Motor neuron (in vitro differentiated cells): Measurements from ENCODE around the gene DZIP1. TPM values are rescaled to one million over a fixed set of nuclear protein-coding genes. Genes with fewer than 3 reads are reported as not detected.
"Not testable (repeated sequence)": the region's sequence is repeated elsewhere in the genome, so short reads cannot be mapped to it uniquely, and the experiment has no call there.

Source experiments
- ATAC-seq, 8 experiments: fragments of 200-7000 bp; cut with Tn5 transposase; replicated peaks in 6 of 8; 2 replicates each; pipeline ENCODE4 v1.8.0; 2021; ENCODE audit warnings: mild to moderate bottlenecking in 8 of 8, moderate library complexity in 8 of 8
- H3K27ac ChIP-seq, 2 donors: fragments of 250-450 bp; sonication (Bioruptor Pico); 2 replicates each; pipeline ENCODE4 v1.9.0; 2021; ENCODE audit warnings: antibody characterized with exemption in 2 of 2, mild to moderate bottlenecking in 2 of 2, moderate library complexity in 1 of 2
- H3K4me1 ChIP-seq, 2 donors: fragments of 250-450 bp; sonication (Bioruptor Pico); replicated peaks in 1 of 2; 2 replicates each; pipeline ENCODE4 v1.6.1; 2021; ENCODE audit warnings: antibody characterized with exemption in 2 of 2, mild to moderate bottlenecking in 2 of 2, moderate library complexity in 1 of 2
- H3K4me3 ChIP-seq, 5 donors: fragments of 250-450 bp; sonication (Bioruptor Pico); 2 replicates each; pipeline ENCODE4 v1.9.0; 2021; ENCODE audit warnings: antibody characterized with exemption in 5 of 5, mild to moderate bottlenecking in 5 of 5, moderate library complexity in 4 of 5
- WGBS, 10 experiments: fragments of 450-650 bp; shearing (Covaris generic); methylation state at CpG; one replicate each; pipeline ENCODE4 v1.0.0; 2022; 5-methylcytosine and 5-hydroxymethylcytosine counted together
- in situ Hi-C, 9 experiments: fragments of 400-800 bp; cut with MboI; loops; one replicate each; pipeline ENCODE4 v1.15.0; 2021; ENCODE audit warnings: low sequenced_read_pairs in 9 of 9, low pct_unique_long_range_greater_than_20kb in 2 of 9; ENCODE audit not compliant: unreplicated experiment in 9 of 9
- total RNA-seq, 8 experiments: library from RNA; unstranded; fragments of 300-600 nt; gene quantifications; 2 replicates each; pipeline versions ENCODE4 v1.2.3 to v1.2.4, GENCODE V29; 2022

The DZIP1 gene
- total RNA-seq, 8 experiments from 2014 or later, result 21.5 to 61.3 (median 37.2) TPM

GRCh38 chr13:95579303-95579702 lies 65.2 kb downstream of the DZIP1 start:
- in situ Hi-C loops, result no loop called here
- WGBS, 10 experiments, result 80 to 100% (median 95%) methylated on average over 1 to 3 of the region's 3 CpGs
- Histone ChIP-seq H3K27ac (no peak overlapping the region), H3K4me1 (peaks cover 0 to 7% of the 10 kb centered on the region in 2 donors), H3K4me3 (no peak overlapping the region)
- no peak for ATAC-seq

- no peak for ATAC-seq
- 40 to 100% (median 92%) methylated on average over 1 to 4 of the region's 4 CpGs; no CpG with 5 or more reads in 1 of the 10 experiments for WGBS, 10 experiments
- in situ Hi-C loops, result loop anchor here in 1 of 9 experiments (25.0 kb wide), 1 partner anchor 264 kb away; no protein-coding TSS in a partner anchor
- Histone ChIP-seq H3K4me1 (peaks cover 7 to 9% of the 10 kb centered on the region in 2 donors), H3K4me3 (no peak overlapping the region), H3K27ac (no peak overlapping the region)
These were observed 71.3 kb downstream of the DZIP1 start for GRCh38 chr13:95573221-95573620.

GRCh38 chr13:95571941-95572340 lies 72.6 kb downstream of the DZIP1 start:
- Histone ChIP-seq H3K4me3 (no peak overlapping the region), H3K27ac (no peak overlapping the region), H3K4me1 (peaks cover 7 to 9% of the 10 kb centered on the region in 2 donors)
- no peak for ATAC-seq
- in situ Hi-C loops, result loop anchor here in 1 of 9 experiments (25.0 kb wide), 1 partner anchor 265 kb away; no protein-coding TSS in a partner anchor
- WGBS, 10 experiments, result 25 to 100% (median 80%) methylated on average over 1 to 6 of the region's 6 CpGs

GRCh38 chr13:95570016-95570415 lies 74.5 kb downstream of the DZIP1 start:
- Histone ChIP-seq H3K4me3 (no peak overlapping the region), H3K4me1 (peaks cover 0 to 9% of the 10 kb centered on the region in 2 donors), H3K27ac (no peak overlapping the region)
- 36 to 92% (median 79%) methylated on average over 1 to 5 of the region's 5 CpGs; no CpG with 5 or more reads in 1 of the 10 experiments for WGBS, 10 experiments
- peak in 1 of 8 experiments; percentile 44 for ATAC-seq
- in situ Hi-C loops, result loop anchor here in 1 of 9 experiments (25.0 kb wide), 1 partner anchor 267 kb away; no protein-coding TSS in a partner anchor

GRCh38 chr13:95568131-95568530 lies 76.4 kb downstream of the DZIP1 start:
- WGBS, 10 experiments, result 50 to 100% (median 88%) methylated on average over 1 to 2 of the region's 2 CpGs; no CpG with 5 or more reads in 1 of the 10 experiments
- in situ Hi-C loops, result loop anchor here in 1 of 9 experiments (25.0 kb wide), 1 partner anchor 269 kb away; no protein-coding TSS in a partner anchor
- Histone ChIP-seq H3K4me1 (peaks cover 0 to 9% of the 10 kb centered on the region in 2 donors), H3K27ac (no peak overlapping the region), H3K4me3 (no peak overlapping the region)
- no peak for ATAC-seq

GRCh38 chr13:95565758-95566157 lies 78.7 kb downstream of the DZIP1 start:
- not testable (repeated sequence) for H3K27ac ChIP-seq, H3K4me1 ChIP-seq, ATAC-seq, H3K4me3 ChIP-seq
- in situ Hi-C loops, result loop anchor here in 1 of 9 experiments (25.0 kb wide), 1 partner anchor 272 kb away; no protein-coding TSS in a partner anchor
- WGBS, 10 experiments, result 20 to 100% (median 93%) methylated on average over 1 of the region's 1 CpG; no CpG with 5 or more reads in 4 of the 10 experiments

- no peak for ATAC-seq
- no peak overlapping the region for H3K4me3 ChIP-seq
- 38 to 89% (median 61%) methylated on average over 1 to 5 of the region's 5 CpGs for WGBS, 10 experiments
- in situ Hi-C loops, result loop anchor here in 1 of 9 experiments (25.0 kb wide), 1 partner anchor 272 kb away; no protein-coding TSS in a partner anchor
- no peak overlapping the region for H3K27ac ChIP-seq
- no peaks in the 10 kb centered on the region for H3K4me1 ChIP-seq
These were observed 79.7 kb downstream of the DZIP1 start for GRCh38 chr13:95564733-95565291.

- ATAC-seq, result peak in 3 of 8 experiments; percentile 47 to 71 (median 47)
- in situ Hi-C loops, result loop anchor here in 1 of 9 experiments (25.0 kb wide), 1 partner anchor 273 kb away; no protein-coding TSS in a partner anchor
- Histone ChIP-seq H3K4me3 (no peak overlapping the region), H3K27ac (no peak overlapping the region), H3K4me1 (no peaks in the 10 kb centered on the region)
- 20 to 83% (median 43%) methylated on average over 1 to 3 of the region's 3 CpGs; no CpG with 5 or more reads in 3 of the 10 experiments for WGBS, 10 experiments
These were observed 80.4 kb downstream of the DZIP1 start for GRCh38 chr13:95564091-95564490.

- Histone ChIP-seq H3K4me3 (no peak overlapping the region), H3K27ac (no peak overlapping the region), H3K4me1 (peaks cover 0 to 8% of the 10 kb centered on the region in 2 donors)
- WGBS, 10 experiments, result 0 to 97% (median 82%) methylated on average over 2 to 6 of the region's 6 CpGs
- in situ Hi-C loops, result loop anchor here in 1 of 9 experiments (25.0 kb wide), 1 partner anchor 277 kb away; no protein-coding TSS in a partner anchor
- no peak for ATAC-seq
These were observed 84.1 kb downstream of the DZIP1 start for GRCh38 chr13:95560387-95560786.

- in situ Hi-C loops, result loop anchor here in 1 of 9 experiments (25.0 kb wide), 1 partner anchor 278 kb away; no protein-coding TSS in a partner anchor
- Histone ChIP-seq H3K27ac (no peak overlapping the region), H3K4me1 (peaks cover 0 to 8% of the 10 kb centered on the region in 2 donors), H3K4me3 (no peak overlapping the region)
- no peak for ATAC-seq
- WGBS, 10 experiments, result 22 to 98% (median 70%) methylated on average over 1 to 6 of the region's 6 CpGs
These were observed 85.4 kb downstream of the DZIP1 start for GRCh38 chr13:95559100-95559499.

- in situ Hi-C loops, result loop anchor here in 1 of 9 experiments (25.0 kb wide), 1 partner anchor 280 kb away; no protein-coding TSS in a partner anchor
- no peak overlapping the region for H3K4me3 ChIP-seq
- peaks cover 0 to 8% of the 10 kb centered on the region in 2 donors for H3K4me1 ChIP-seq
These were observed 87.5 kb downstream of the DZIP1 start for GRCh38 chr13:95557013-95557412.

GRCh38 chr13:95553581-95554385 lies 90.7 kb downstream of the DZIP1 start:
- 13 to 80% (median 51%) methylated on average over 3 to 23 of the region's 29 CpGs; no CpG with 5 or more reads in 1 of the 10 experiments for WGBS, 10 experiments
- Histone ChIP-seq H3K4me1 (peaks cover 0 to 8% of the 10 kb centered on the region in 2 donors), H3K27ac (no peak overlapping the region), H3K4me3 (peak overlapping the region in 3 of 5 donors; percentile 25 to 40 (median 30))
- in situ Hi-C loops, result loop anchor here in 1 of 9 experiments (25.0 kb wide), 1 partner anchor 284 kb away; no protein-coding TSS in a partner anchor
- peak in 4 of 8 experiments; percentile 24 to 31 (median 30) for ATAC-seq

More at GRCh38 chr13:95557013-95557412, 87.5 kb downstream of the DZIP1 start:
- H3K27ac ChIP-seq, result no peak overlapping the region
- ATAC-seq, result no peak
